Head of caudate nucleus (tissue), 42 donors: ENCODE data around the gene CEP72.
"Not testable (repeated sequence)": the region's sequence is repeated elsewhere in the genome, so short reads cannot be mapped to it uniquely, and the experiment has no call there.

Experiments
- DNase-seq, 42 donors: peaks; one replicate each; pipeline versions ENCODE4 v3.0.0 to v3.0.0-alpha.2; 2020 to 2021; ENCODE audit warnings: mixed read lengths in 7 of 42
- intact Hi-C: fragments of 100-400 bp; cut with DNase I; formaldehyde crosslinking; loops from one replicate; pipeline ENCODE4 v1.15.0; 2022

The CEP72 gene

GRCh38 chr5:624118-624950 lies 12.2 kb downstream of the CEP72 start:
- intact Hi-C loops: no loop called here
- DNase-seq: peak in 2 of 42 donors; percentile 5 to 28

- intact Hi-C loops: no loop called here
- DNase-seq: peak in 1 of 42 donors; percentile 5
Measured at GRCh38 chr5:624951-625230, 12.8 kb downstream of the CEP72 start.

GRCh38 chr5:625516-625915 lies 13.4 kb downstream of the CEP72 start:
- intact Hi-C loops: no loop called here
- no peak for DNase-seq

GRCh38 chr5:626850-627249 lies 14.7 kb downstream of the CEP72 start:
- DNase-seq: no peak
- intact Hi-C loops: no loop called here

GRCh38 chr5:627840-628239 lies 15.7 kb downstream of the CEP72 start:
- no peak for DNase-seq
- intact Hi-C loops: no loop called here

GRCh38 chr5:628351-629205 lies 16.4 kb downstream of the CEP72 start:
- intact Hi-C loops: not testable (repeated sequence)
- peak in 3 of 42 donors; percentile 3 to 31 (median 13) for DNase-seq

GRCh38 chr5:633501-633955 lies 21.4 kb downstream of the CEP72 start:
- DNase-seq: peak in 3 of 42 donors; percentile 3 to 35 (median 25)
- intact Hi-C loops: no loop called here

- intact Hi-C loops: no loop called here
- peak in 3 of 42 donors; percentile 15 to 36 (median 20) for DNase-seq
Measured at GRCh38 chr5:634191-634590, 22.1 kb downstream of the CEP72 start.

- peak in 2 of 42 donors; percentile 6 to 14 for DNase-seq
- intact Hi-C loops: no loop called here
Measured at GRCh38 chr5:635306-636055, 23.3 kb downstream of the CEP72 start.

GRCh38 chr5:636951-637350 lies 24.8 kb downstream of the CEP72 start:
- peak in 3 of 42 donors; percentile 10 to 24 (median 10) for DNase-seq

GRCh38 chr5:637581-638450 lies 25.7 kb downstream of the CEP72 start:
- peak in 3 of 42 donors; percentile 22 to 41 (median 26) for DNase-seq
- intact Hi-C loops: no loop called here

More at GRCh38 chr5:636951-637350, 24.8 kb downstream of the CEP72 start:
- intact Hi-C loops: no loop called here

GRCh38 chr5:638501-639252 lies 26.5 kb downstream of the CEP72 start:
- DNase-seq: peak in 4 of 42 donors; percentile 5 to 34 (median 26)
- intact Hi-C loops: no loop called here

- intact Hi-C loops: no loop called here
- DNase-seq: peak in 1 of 42 donors; percentile 28
Measured at GRCh38 chr5:639253-639530, 27.1 kb downstream of the CEP72 start.

- peak in 3 of 42 donors; percentile 3 to 23 (median 17) for DNase-seq
- intact Hi-C loops: no loop called here
Measured at GRCh38 chr5:639584-640213, 27.6 kb downstream of the CEP72 start.

- peak in 3 of 42 donors; percentile 20 to 31 (median 26) for DNase-seq
- intact Hi-C loops: no loop called here
Measured at GRCh38 chr5:640461-641330, 28.6 kb downstream of the CEP72 start.

GRCh38 chr5:641331-641765 lies 29.2 kb downstream of the CEP72 start:
- peak in 1 of 42 donors; percentile 39 for DNase-seq
- intact Hi-C loops: no loop called here
